GM19239 (cell line): Measurements from ENCODE around the gene CDC42EP2.
A peak's percentile ranks its signal among the peaks of the same experiment; 100 is the strongest.
"Not testable (repeated sequence)": the region's sequence is repeated elsewhere in the genome, so short reads cannot be mapped to it uniquely, and the experiment has no call there.

Source experiments
- DNase-seq: peaks from one replicate; pipeline ENCODE4 v3.0.0; 2011; ENCODE audit warnings: low spot score; ENCODE audit not compliant: insufficient read length
- FAIRE-seq: peaks from 2 replicates; lab custom pipeline; 2011; peaks lifted over from hg19 to GRCh38; lab: Jason Lieb, UNC

Gene CDC42EP2

DNA sequence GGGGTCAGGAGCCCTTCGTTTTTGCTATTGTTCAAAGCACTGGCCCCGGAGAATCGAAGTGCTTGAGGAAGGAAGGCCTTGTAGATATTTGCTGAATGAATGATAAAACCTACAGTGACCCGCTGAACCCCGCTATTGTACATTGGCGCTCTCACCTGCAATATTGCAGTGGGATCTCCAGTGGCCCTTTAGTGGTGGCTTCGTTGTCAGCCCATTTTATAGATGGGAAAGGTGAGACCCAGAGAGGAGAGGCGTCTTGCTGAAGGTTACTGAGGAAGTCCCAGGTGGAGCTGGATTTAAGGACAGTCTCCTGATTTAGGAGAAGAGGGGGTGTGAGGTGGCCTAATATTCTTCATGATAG, 1.2 kb downstream of the CDC42EP2 start:
- FAIRE-seq: no peak

DNA sequence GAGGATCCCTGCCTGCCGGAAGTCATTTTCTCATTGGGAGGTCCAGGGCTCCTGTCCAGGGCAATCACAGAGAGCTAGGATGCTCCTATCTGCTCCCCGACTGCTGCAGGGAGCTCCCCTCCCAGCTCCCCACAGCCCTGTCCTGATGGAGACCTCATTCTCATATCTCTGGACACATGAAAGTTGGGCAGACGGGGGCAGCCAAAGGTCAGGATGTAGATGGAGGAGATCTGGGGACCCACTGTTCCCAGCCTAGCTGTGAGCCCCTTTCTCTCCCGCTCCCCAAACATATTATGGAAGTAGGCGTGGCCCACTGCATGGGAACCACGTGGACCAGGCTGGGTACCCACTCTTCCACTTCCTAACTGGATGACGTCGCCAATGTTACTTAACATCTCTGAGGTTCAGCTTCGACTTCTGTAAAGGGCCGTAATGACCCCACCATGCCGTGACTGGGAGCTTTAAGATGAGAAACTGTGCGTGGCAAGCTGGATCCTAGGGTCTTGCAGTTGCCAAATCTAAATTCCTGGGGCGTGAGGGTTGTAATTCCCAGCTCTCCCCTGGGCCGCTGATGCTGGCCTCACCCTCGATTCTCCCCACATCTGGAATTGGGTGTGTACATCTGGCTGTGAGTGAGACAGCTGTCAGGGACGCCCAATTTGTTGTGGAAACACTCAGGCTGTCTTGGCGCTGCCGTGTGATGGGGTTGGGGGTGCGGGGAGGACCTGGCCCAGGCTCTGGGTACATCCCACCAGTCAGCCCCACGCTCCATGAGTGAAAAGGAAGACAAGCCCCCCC, 1.8 kb downstream of the CDC42EP2 start:
- no peak for DNase-seq
- no peak for FAIRE-seq

More for the DNA sequence above, 1.2 kb downstream of the CDC42EP2 start:
- no peak for DNase-seq

GRCh38 chr11:65317025-65317786, 2.5 kb downstream of the CDC42EP2 start:
- no peak for FAIRE-seq

DNA sequence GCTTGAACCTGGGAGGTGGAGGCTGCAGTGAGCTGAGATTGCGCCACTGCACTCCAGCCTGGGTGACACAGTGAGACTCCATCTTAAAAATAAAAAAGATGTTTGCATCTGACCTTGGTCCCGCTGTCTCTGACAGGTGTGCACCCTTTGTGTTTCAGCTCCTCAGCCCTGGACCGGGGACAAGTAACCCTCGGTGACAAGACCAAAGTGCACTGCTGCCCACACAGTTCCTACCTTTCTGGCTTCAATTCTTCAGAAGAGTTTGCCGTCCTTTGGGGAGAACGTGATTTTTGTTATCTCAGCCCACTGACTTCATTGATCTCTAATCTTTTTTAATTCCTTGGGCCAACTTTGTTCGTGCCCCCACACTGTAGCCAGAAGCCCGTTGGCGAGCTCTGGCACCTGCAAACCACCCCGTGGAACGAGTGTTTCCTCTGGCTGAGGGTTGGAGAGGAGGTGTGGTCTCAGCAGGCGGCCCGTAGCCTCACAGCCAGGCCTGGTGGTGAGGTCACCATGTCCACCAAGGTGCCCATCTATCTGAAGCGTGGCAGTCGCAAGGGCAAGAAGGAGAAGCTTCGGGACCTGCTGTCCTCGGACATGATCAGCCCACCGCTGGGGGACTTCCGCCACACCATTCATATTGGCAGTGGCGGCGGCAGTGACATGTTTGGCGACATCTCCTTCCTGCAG, 5.9 kb downstream of the CDC42EP2 start:
- FAIRE-seq (no peak), DNase-seq (no peak)

More at GRCh38 chr11:65317025-65317786, 2.5 kb downstream of the CDC42EP2 start:
- DNase-seq: no peak

DNA sequence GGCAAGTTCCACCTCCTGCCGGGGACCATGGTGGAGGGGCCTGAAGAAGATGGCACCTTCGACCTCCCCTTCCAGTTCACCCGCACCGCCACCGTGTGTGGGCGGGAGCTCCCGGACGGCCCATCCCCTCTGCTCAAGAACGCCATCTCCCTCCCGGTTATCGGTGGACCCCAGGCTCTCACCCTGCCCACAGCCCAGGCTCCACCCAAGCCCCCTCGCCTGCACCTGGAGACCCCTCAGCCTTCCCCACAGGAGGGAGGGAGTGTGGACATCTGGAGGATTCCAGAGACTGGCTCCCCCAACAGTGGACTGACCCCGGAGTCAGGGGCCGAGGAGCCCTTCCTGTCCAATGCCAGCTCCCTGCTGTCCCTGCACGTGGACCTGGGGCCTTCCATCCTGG, 6.4 kb downstream of the CDC42EP2 start:
- DNase-seq: no peak
- FAIRE-seq: no peak

- DNase-seq: no peak
- no peak for FAIRE-seq
Observed at GRCh38 chr11:65321828-65322485, 7.3 kb downstream of the CDC42EP2 start.

GRCh38 chr11:65323813-65324212, 9.1 kb downstream of the CDC42EP2 start:
- DNase-seq: no peak
- no peak for FAIRE-seq

GRCh38 chr11:65325435-65325834, 10.8 kb downstream of the CDC42EP2 start:
- no peak for DNase-seq

GRCh38 chr11:65327021-65327420, 12.4 kb downstream of the CDC42EP2 start:
- FAIRE-seq: no peak
- DNase-seq: no peak

More at GRCh38 chr11:65325435-65325834, 10.8 kb downstream of the CDC42EP2 start:
- FAIRE-seq: no peak

DNA sequence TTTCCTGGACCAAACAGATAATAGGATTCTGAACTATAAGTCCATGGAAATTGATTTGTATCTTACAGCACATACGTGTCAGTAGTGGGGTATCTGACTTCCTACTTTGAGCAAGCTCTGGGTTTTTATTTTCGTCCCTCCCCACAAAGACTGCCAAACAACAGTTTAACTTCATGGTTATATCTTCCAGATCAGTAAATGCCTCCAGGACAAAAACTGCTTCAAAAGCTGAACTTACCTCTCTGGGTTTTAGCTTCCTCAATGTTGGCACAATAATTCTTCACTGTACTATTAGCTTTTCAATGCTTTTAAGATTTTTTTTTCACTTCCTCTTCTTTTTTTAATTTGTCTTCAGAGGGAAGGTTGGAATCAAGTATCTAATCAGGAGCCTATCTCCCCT, 14.8 kb downstream of the CDC42EP2 start:
- no peak for FAIRE-seq

DNA sequence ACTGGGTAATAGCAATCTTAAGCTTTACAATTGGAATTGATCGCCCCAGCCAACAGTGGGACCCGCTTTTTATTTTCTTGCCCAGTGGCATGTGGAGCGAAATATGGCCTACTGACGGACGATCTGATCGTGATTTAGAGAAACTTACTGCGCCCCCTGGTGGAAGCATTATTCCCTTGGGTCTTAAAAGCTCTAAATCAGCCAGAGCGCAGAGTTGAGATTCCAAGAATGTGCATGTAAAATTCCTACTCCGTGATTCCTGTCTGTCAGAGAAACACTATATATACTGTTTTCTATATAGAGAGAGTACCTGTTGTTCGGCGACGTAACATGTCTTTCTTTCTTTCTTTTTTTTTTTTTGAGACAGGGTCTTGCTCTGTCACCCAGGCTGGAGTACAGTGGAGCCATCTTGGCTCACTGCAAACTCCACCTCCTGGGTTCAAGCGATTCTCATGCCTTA, 15.3 kb downstream of the CDC42EP2 start:
- peak; percentile 56 for FAIRE-seq
- peak; percentile 54 for DNase-seq

More for the DNA sequence above, 14.8 kb downstream of the CDC42EP2 start:
- DNase-seq: no peak

DNA sequence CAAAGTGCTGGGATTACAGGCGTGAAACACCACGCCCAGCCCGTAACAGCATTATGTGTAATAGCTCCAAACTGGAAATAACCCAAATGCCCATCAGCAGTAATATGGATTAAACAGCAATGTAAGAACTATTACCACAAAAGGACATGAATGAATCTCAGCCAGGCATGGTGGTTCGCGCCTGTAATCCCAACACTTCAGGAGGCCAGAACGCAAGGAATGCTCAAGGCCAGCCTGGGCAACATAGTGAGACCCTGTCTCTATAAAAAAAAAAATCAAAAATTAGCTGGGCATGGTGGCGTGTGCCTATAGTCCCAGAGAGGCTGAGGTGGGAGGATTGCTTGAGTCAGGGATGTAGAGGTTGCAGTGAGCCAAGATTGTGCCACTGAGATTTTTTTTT, 15.9 kb downstream of the CDC42EP2 start:
- FAIRE-seq (no peak), DNase-seq (no peak)

- FAIRE-seq, DNase-seq: not testable (repeated sequence)
Observed at GRCh38 chr11:65332591-65332990, 17.9 kb downstream of the CDC42EP2 start.

- DNase-seq (no peak), FAIRE-seq (no peak)
Observed at GRCh38 chr11:65334696-65335295, 20.1 kb downstream of the CDC42EP2 start.

- DNase-seq (no peak), FAIRE-seq (no peak)
Observed at GRCh38 chr11:65338676-65339075, 24.0 kb downstream of the CDC42EP2 start.

DNA sequence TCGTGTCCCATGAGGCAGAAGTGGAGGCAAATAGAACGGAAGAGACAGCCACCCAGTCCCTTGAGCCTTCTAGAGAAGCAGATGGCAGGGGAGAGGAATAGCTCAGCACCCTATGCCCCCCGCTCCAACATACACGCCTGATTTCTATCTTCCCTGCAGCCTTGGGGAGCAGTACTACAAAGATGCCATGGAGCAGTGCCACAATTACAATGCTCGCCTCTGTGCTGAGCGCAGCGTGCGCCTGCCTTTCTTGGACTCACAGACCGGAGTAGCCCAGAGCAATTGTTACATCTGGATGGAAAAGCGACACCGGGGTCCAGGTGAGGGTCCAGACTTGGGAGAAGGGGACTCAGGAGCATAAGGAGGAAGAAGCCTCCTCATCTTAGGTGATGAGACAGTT, 25.6 kb downstream of the CDC42EP2 start:
- DNase-seq (no peak), FAIRE-seq (no peak)

GRCh38 chr11:65341856-65342255, 27.2 kb downstream of the CDC42EP2 start:
- DNase-seq (no peak), FAIRE-seq (no peak)

DNA sequence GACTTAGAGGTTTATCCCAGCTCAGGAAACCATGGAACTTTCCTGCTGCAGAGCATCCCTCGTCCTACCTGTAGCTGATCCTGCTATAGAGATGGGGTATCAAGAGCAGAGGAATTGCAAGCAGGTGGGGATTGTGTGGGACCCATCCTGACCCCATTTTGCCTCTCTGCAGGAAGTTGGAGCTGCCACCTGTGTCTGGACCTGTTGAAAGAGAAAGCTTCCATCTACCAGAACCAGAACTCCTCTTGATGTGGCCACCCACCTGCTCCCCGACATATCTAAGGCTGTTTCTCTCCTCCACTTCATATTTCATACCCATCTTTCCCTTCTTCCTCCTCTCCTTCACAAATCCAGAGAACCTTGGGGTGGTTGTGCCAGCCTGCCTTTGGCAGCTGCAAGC, 36.8 kb downstream of the CDC42EP2 start:
- DNase-seq (no peak), FAIRE-seq (no peak)

DNA sequence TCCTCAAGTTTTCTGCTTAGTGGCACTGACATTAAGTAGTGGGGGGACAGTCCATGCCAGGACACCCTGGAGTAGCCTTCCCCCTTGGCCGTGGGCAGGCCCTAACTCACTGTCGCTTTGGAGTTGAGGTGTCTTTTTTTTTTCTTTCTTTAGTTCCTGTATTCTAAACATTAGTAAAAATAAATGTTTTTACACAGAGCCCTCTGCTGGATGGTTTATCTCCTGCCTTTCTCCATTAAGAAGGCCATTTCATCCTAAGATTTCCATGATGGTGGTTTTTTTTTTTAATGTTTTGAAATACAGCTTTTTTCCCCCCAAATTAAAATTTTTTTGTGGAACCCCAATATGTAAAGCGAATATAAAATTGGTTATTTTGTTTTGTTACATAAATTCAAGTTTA, 38.1 kb downstream of the CDC42EP2 start:
- FAIRE-seq (no peak), DNase-seq (no peak)

DNA sequence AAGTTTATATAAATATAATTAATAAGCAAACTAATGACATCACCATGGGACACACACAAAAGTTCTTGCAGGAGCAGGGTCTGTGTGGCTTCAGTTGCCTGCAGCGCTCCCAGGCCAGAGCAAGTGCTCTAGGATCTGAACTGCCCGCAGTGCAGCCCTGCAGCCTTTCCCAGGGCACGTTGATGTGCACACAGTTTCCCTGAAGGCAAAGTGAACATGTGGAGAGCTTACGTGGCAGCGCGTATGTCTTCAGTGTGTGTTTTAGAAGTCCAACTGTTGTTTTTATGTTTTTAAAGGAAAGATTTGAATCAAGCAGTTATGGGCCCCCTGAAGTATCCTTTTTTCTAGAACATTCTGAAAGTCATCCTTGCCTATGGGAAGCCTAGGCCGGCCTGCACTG, 38.7 kb downstream of the CDC42EP2 start:
- DNase-seq (no peak), FAIRE-seq (no peak)
